HEK293 (cell line): ENCODE results near the gene IRS1.
"Not testable (repeated sequence)": the region's sequence is repeated elsewhere in the genome, so short reads cannot be mapped to it uniquely, and the experiment has no call there.

Experiments used
- CTCF ChIA-PET: fragments of 350-600 bp; formaldehyde crosslinking; extraction: SDS; loops from one replicate; lab custom pipeline; 2021; ENCODE audit warnings: antibody characterized with exemption; lab: Yijun Ruan, JAX
- POLR2A ChIA-PET: fragments of 300-600 bp; formaldehyde crosslinking; extraction: SDS; loops from one replicate; lab custom pipeline; 2020; ENCODE audit warnings: antibody characterized with exemption, inconsistent platforms; lab: Yijun Ruan, JAX
- H3K27ac ChIP-seq: fragments of 200-500 bp; sonication (Bioruptor generic); 2 replicates; pipeline ENCODE4 v1.5.1; 2014; ENCODE audit warnings: low read depth, low read length, control low read depth, inconsistent platforms; ENCODE audit errors: extremely low read depth
- H3K36me3 ChIP-seq, 2 experiments: fragments of 200-500 bp in 1 of 2; sonication (Bioruptor generic) in 1 of 2; 1 replicate in 1 of 2; 2 replicates in 1 of 2; pipeline ENCODE4 v1.5.1; 2014 to 2017; ENCODE audit warnings: inconsistent platforms in 2 of 2, low read length in 2 of 2; ENCODE audit not compliant: control insufficient read depth in 2 of 2, insufficient read depth in 1 of 2
- H3K4me1 ChIP-seq: fragments of 200-500 bp; sonication (Bioruptor generic); 2 replicates; pipeline ENCODE4 v1.5.1; 2014; ENCODE audit warnings: mild to moderate bottlenecking, low read length, inconsistent platforms; ENCODE audit not compliant: control insufficient read depth, insufficient read depth
- H3K4me3 ChIP-seq: 2 replicates; pipeline ENCODE4 v1.5.1; 2011; ENCODE audit warnings: low read depth, mild to moderate bottlenecking, control low read depth, low read length, moderate library complexity
- H3K9me3 ChIP-seq: fragments of 200-500 bp; sonication (Bioruptor generic); 2 replicates; pipeline ENCODE4 v1.5.1; 2014; ENCODE audit warnings: low read depth, low read length, inconsistent platforms; ENCODE audit not compliant: control insufficient read depth, insufficient read depth
- ATF2 ChIP-seq: fragments of 450-650 bp; formaldehyde crosslinking; IDR thresholded peaks from 2 replicates; pipeline ENCODE4 v1.5.1; 2016; ENCODE audit warnings: missing biosample characterization, missing genetic modification characterization, low read depth
- KLF17 ChIP-seq: fragments of 450-650 bp; formaldehyde crosslinking; IDR thresholded peaks from 2 replicates; pipeline ENCODE4 v1.5.1; 2016; ENCODE audit warnings: missing biosample characterization, missing genetic modification characterization
- MZF1 ChIP-seq: fragments of 450-650 bp; formaldehyde crosslinking; IDR thresholded peaks from 2 replicates; pipeline ENCODE4 v1.5.1; 2017; ENCODE audit warnings: missing biosample characterization, missing genetic modification characterization, borderline replicate concordance
- PRDM4 ChIP-seq: fragments of 450-650 bp; formaldehyde crosslinking; IDR thresholded peaks from 2 replicates; pipeline ENCODE4 v1.5.1; 2017; ENCODE audit warnings: missing biosample characterization, missing genetic modification characterization
- ZBTB11 ChIP-seq: fragments of 450-650 bp; formaldehyde crosslinking; conservative IDR thresholded peaks from 2 replicates; pipeline ENCODE4 v1.5.1; 2016; ENCODE audit warnings: low read depth, missing biosample characterization, missing genetic modification characterization
- ZNF10 ChIP-seq: fragments of 450-650 bp; formaldehyde crosslinking; IDR thresholded peaks from 2 replicates; pipeline ENCODE4 v1.5.1; 2017; ENCODE audit warnings: missing biosample characterization, missing genetic modification characterization
- ZNF114 ChIP-seq: fragments of 450-650 bp; formaldehyde crosslinking; IDR thresholded peaks from 2 replicates; pipeline ENCODE4 v1.5.0; 2017; ENCODE audit warnings: missing biosample characterization, missing genetic modification characterization
- ZNF132 ChIP-seq: fragments of 450-650 bp; formaldehyde crosslinking; IDR thresholded peaks from 2 replicates; pipeline ENCODE4 v1.5.1; 2017; ENCODE audit warnings: missing biosample characterization, missing genetic modification characterization, borderline replicate concordance
- ZNF394 ChIP-seq: fragments of 450-650 bp; formaldehyde crosslinking; IDR thresholded peaks from 2 replicates; pipeline ENCODE4 v1.5.1; 2016; ENCODE audit warnings: missing biosample characterization, missing genetic modification characterization, mild to moderate bottlenecking, moderate library complexity, borderline replicate concordance
- ZNF416 ChIP-seq: fragments of 450-650 bp; formaldehyde crosslinking; IDR thresholded peaks from 2 replicates; pipeline ENCODE4 v1.5.1; 2016; ENCODE audit warnings: missing biosample characterization, missing genetic modification characterization
- ZNF610 ChIP-seq: fragments of 450-650 bp; formaldehyde crosslinking; IDR thresholded peaks from 2 replicates; pipeline ENCODE4 v1.5.1; 2016; ENCODE audit warnings: missing biosample characterization, missing genetic modification characterization, borderline replicate concordance
- ZNF639 ChIP-seq: fragments of 450-650 bp; formaldehyde crosslinking; IDR thresholded peaks from 2 replicates; pipeline ENCODE4 v1.5.1; 2016; ENCODE audit warnings: missing biosample characterization, missing genetic modification characterization
- ZNF670 ChIP-seq: fragments of 450-650 bp; formaldehyde crosslinking; IDR thresholded peaks from 2 replicates; pipeline ENCODE4 v1.5.1; 2016; ENCODE audit warnings: missing biosample characterization, missing genetic modification characterization, low read depth
- ZNF776 ChIP-seq: fragments of 450-650 bp; formaldehyde crosslinking; IDR thresholded peaks from 2 replicates; pipeline ENCODE4 v1.5.0; 2017; ENCODE audit warnings: missing biosample characterization, missing genetic modification characterization, borderline replicate concordance
- ZNF791 ChIP-seq: fragments of 450-650 bp; formaldehyde crosslinking; IDR thresholded peaks from 2 replicates; pipeline ENCODE4 v1.5.1; 2016; ENCODE audit warnings: missing biosample characterization, missing genetic modification characterization

IRS1 gene

GRCh38 chr2:226835420-226835795 lies 35.8 kb upstream of the IRS1 start (continued):
- no peak for TF ChIP-seq KLF17 (tag by site-specific recombination)
- TF ChIP-seq ZNF610 (tag by site-specific recombination), result no peak

GRCh38 chr2:226834880-226835279 lies 35.3 kb upstream of the IRS1 start:
- CTCF ChIA-PET, result interaction anchor here (0.6 kb wide), 1 partner anchor 11 kb away, joined by 3 read pairs; no protein-coding TSS in a partner anchor
- H3K4me3 ChIP-seq, H3K36me3 ChIP-seq, POLR2A ChIA-PET, H3K4me1 ChIP-seq, H3K27ac ChIP-seq, H3K9me3 ChIP-seq: not testable (repeated sequence)

- no peak overlapping the region for H3K27ac ChIP-seq
- H3K4me3 ChIP-seq, result no peak overlapping the region
- no peaks in the 10 kb centered on the region for H3K9me3 ChIP-seq
- no peak for TF ChIP-seq ZNF791 (tag by site-specific recombination)
- TF ChIP-seq ATF2 (tag by site-specific recombination), result no peak
- no peak for TF ChIP-seq ZNF114 (tag by site-specific recombination)
- no peak for TF ChIP-seq MZF1 (tag by site-specific recombination)
- TF ChIP-seq PRDM4 (tag by site-specific recombination), result no peak
- POLR2A ChIA-PET, result no interaction called here
- CTCF ChIA-PET, result no interaction called here
- no peaks in the 10 kb centered on the region for H3K4me1 ChIP-seq
- H3K36me3 ChIP-seq, result no peaks in the 10 kb centered on the region
Measured at GRCh38 chr2:226832061-226832460, 32.4 kb upstream of the IRS1 start.

- CTCF ChIA-PET, result no interaction called here
- POLR2A ChIA-PET, result no interaction called here
- H3K4me3 ChIP-seq, result no peak overlapping the region
- H3K9me3 ChIP-seq, result no peaks in the 10 kb centered on the region
- H3K27ac ChIP-seq, result no peak overlapping the region
- H3K4me1 ChIP-seq, result no peaks in the 10 kb centered on the region
- no peaks in the 10 kb centered on the region for H3K36me3 ChIP-seq
- TF ChIP-seq ZNF132 (no peak), ZNF394 (tag by site-specific recombination) (no peak), ZNF670 (tag by site-specific recombination) (no peak), ZBTB11 (tag by site-specific recombination) (no peak), ZNF776 (tag by site-specific recombination) (no peak), ZNF416 (tag by site-specific recombination) (no peak), ZNF639 (tag by site-specific recombination) (no peak), ZNF10 (no peak)
Measured at GRCh38 chr2:226831266-226831665, 31.6 kb upstream of the IRS1 start.
